Lower leg skin (tissue), 3 donors: ENCODE data around the gene SEPTIN11.

Source experiments
- CTCF ChIP-seq, 3 donors: fragments of 450-650 bp; IDR thresholded peaks; one replicate each; pipeline ENCODE4 v1.5.1; 2016; ENCODE audit warnings: antibody characterized with exemption in 3 of 3, mild to moderate bottlenecking in 3 of 3, moderate library complexity in 2 of 3
- POLR2A ChIP-seq, 2 donors: fragments of 450-650 bp; IDR thresholded peaks; one replicate each; pipeline ENCODE4 v1.6.1; 2016 to 2017; ENCODE audit warnings: antibody characterized with exemption in 2 of 2, mild to moderate bottlenecking in 1 of 2, moderate library complexity in 1 of 2

- TF ChIP-seq POLR2A (IDR thresholded peaks at IDR 0.05): no peak
- TF ChIP-seq CTCF (IDR thresholded peaks at IDR 0.05): no peak
These were observed 37.6 kb downstream of the SEPTIN11 start for GRCh38 chr4:76987153-76987591.
